ENCODE data around the gene ARHGEF40.

ARHGEF40 gene

DNA sequence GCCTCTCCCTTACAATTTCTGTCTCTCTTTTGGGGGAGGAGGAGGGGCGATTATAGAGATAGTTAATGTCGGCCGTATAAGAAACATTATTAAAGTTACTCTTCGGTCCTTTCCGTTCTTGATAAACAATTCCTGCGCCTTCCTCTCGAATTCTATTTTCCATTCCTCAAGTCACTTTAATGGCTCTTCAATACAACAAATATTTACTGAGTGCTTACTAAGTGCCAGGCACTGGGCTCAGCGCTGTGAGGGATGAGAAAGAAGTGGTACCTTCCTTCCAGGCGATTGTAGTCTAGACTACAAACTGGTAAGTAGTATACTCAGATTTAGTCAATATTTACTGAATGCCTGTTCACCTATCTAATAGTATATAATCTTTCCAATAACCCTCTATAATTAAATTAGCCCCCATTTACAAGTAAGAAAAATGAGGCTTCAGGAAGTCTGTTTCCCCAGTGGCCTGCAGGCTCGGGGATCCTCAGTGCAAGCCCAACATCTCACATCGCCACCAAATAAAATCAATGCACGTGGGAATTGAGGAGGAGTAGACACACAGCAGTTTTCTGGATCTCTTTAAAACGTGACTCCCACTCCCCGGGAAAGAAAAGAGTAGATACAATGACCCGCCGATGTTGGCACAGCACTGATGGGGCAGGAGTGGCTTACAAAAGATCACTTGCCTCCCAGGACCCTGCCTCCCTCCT is 28.9 kb downstream of the ARHGEF40 start:
- no peak for FAIRE-seq

DNA sequence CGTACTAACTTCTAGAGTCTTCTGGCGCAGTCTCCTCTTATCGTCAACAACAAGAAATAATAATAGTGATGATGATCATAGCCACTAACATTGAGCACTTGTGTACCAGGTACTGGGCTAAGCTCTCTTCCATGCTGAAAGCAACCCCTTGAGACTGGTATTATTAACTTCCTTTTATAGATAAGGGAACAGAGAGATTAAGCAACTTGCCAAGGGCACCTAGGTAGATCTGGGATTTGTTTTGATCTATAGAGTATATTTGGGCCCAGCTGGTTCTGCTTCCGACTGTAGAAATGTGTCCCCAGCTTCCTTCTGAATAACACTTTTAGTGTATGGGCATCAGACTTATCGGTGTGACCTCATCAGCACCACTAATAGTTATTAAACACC is 29.5 kb downstream of the ARHGEF40 start:
- FAIRE-seq, result no peak

GRCh38 chr14:21100931-21101330 is 30.8 kb downstream of the ARHGEF40 start, which contains the start of gene TMEM253:
TSS of gene TMEM253 (plus strand) at chr14:21101066. CDS start at chr14:21101344, 278 bp downstream.
- FAIRE-seq, result no peak

DNA sequence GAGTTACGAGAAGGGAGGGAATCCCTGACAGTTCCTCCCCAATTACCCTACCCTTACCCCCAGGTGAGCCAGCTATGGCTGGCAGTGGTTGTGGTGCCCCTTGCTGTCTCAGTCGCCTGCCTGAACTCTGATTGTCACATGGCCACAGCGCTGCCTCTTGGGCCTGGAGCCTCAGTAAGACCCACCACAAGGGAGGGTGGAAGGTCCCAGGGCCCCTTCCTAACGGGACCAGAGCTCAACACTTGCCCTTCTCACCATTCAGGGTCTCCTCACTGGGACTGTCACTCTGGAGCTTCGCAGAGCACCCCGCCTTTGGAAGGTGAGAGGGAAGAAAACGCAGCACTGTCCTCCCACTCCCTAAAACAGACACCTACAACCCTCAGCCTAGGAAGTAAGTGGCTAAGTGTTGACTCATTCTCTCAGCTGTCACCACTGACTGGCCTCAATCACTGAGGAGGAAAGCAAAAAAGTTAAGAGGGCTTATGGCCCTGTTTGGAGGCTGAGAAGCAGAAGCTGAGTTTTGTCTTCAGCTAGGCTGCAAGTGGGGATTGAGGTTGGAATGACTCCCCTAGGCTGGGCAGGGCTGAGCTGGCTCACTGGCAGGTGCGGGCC is 31.8 kb downstream of the ARHGEF40 start:
- FAIRE-seq, result no peak

GRCh38 chr14:21102521-21103410 is 32.7 kb downstream of the ARHGEF40 start:
- no peak for FAIRE-seq

DNA sequence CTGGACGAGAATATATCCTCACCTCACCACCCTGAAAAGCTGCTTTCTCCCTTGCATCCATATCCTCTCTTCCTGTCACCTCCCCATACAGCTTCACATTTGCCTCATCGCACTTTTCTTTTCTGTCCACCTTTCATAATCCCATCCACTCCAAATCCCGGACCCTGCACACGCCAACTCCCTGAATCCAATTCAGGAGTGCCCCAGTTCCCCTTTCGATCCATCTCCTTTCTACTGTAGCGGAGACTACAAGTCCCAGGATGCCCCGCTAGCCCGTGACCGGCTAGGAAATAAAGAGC is 33.3 kb downstream of the ARHGEF40 start:
- no peak for FAIRE-seq

GRCh38 chr14:21103710-21104447 is 33.8 kb downstream of the ARHGEF40 start:
- no peak for FAIRE-seq

DNA sequence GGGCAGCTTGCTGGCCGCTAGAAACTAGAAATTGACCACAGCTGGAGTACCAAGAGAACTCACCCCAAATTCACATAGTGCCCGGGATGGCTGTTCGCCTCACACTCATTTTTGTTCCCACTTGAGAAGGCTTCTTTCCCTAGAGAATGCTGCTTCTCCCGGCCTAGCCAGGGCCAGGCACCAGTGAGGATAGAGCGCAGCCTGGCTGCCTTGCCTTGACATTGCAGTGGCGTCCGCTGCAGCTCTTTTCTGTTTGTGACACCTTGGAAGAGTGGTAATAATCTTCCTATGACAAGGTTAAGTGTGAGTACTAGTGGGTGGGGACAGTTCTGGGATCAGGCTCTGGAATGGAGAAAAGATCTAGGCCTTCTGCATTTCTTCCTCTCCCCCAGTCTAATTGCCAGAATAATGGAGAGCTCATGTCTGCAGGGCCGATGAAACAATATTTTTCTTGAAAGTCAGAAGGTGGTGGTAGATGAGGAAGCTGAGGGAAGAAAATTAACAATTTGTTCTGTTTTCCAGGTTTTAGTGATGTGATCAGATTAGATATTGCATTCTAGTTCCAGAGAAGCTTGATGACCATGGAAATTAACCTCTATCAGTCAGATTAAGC is 34.5 kb downstream of the ARHGEF40 start:
- no peak for FAIRE-seq

- FAIRE-seq, result no peak
These were observed 35.0 kb downstream of the ARHGEF40 start for GRCh38 chr14:21105095-21105494.

- FAIRE-seq, result no peak
These were observed 36.0 kb downstream of the ARHGEF40 start for GRCh38 chr14:21106176-21106497.

- FAIRE-seq, result no peak
These were observed 36.6 kb downstream of the ARHGEF40 start for GRCh38 chr14:21106498-21107282.

DNA sequence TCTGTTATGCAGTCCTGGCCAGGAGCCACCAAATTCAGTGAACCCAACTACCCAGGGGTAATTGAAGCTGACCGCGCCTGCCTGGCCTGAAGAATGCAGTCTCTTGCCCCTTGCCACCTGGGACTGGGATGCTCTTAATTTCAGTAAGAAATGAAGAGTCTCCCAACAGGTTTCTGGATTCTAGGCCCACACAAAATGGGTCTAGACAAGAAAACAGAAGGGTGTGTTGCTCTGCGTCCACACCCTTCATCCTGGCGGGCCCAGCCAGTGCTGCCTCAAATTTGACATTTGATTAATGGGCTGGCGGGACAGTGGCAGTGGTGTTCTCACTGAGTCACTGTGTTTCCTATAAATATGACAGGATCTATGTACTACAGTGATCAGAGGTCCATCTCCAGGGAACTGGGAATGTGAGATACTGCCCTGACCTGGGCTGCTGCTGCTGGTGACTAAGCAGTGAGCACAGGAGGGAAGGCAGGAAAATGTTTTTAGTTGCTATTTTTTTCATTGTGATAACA is 37.2 kb downstream of the ARHGEF40 start:
- no peak for FAIRE-seq

GRCh38 chr14:21108791-21109190 is 38.7 kb downstream of the ARHGEF40 start:
- no peak for FAIRE-seq

GRCh38 chr14:21109377-21110138 is 39.5 kb downstream of the ARHGEF40 start:
- FAIRE-seq, result no peak

DNA sequence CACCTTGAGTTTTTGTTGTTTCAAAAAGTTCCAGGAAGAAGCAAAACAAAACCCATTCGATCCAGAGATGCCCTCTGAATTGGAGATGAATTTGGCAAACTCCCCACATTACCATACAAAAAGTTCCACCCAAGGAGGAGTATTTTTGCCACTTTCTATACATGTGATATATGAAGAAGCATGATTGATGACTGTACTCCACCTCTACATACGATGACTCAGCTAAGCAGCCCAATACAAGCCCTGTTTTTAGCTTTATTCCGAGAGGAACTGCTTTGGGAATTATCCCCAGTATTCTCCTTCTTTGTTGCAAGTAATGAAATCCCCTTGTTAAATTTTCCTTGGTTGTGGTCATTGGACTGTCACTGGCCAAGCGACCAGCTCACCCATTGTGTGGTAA is 42.2 kb downstream of the ARHGEF40 start:
- FAIRE-seq, result no peak

GRCh38 chr14:21113369-21113768 is 43.3 kb downstream of the ARHGEF40 start:
- FAIRE-seq, result no peak

DNA sequence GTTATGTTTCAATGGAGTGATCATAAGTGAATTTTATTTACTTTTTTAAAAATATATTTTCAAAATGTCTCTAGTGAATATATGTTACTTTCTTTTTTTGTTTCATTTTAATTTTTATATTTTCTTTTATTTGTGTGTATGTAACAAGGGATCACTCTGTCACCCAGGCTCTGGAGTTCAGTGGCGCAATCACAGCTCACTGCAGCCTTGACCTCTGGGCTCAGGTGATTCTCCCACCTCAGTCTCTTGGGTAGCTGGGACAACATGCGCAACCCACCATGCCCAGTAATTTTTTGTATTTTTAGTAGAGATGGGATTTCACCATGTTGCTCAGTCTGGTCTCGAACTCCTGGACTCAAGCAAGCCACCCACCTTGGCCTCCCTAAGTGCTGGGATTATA is 48.8 kb downstream of the ARHGEF40 start:
- no peak for FAIRE-seq

GRCh38 chr14:21120686-21121085 is 50.6 kb downstream of the ARHGEF40 start:
- FAIRE-seq, result no peak

GRCh38 chr14:21121122-21121521 is 51.0 kb downstream of the ARHGEF40 start:
- FAIRE-seq, result no peak

DNA sequence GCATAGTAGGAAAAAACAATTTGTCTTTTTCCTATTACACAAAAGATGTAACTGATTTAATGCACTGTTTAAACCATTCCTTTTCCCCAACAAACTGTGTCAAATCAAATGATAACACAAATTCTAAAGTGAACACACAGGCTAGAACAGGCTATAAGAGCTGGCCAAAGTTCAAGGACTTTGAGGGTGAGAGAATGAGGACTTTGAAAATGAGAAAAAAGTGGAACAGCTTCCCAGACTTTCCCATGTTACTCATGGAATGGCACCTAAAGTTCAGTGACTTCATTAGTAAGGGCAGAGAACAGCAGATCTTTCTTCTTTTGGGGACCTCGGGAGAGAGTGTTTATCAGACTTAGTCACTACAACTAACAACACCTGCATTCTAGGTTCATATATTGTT is 53.3 kb downstream of the ARHGEF40 start:
- FAIRE-seq, result no peak

DNA sequence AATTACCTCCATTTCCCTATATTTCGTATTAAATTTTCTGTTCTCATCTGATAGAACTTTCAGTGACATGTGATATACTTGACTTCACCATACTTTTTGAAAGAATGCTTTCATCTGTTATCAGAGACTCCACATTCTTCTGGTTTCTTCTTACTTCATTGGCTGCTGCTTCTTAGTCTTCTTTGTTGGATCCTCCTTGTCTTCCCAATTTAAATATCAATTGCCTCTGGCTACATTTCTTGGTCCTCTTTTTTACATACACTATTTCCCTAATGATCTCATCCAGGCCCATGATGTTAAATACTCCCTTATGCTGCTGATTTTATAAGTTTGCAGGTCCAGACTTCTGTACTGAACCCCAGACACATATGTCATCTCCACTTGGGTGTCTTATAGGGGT is 63.8 kb downstream of the ARHGEF40 start:
- FAIRE-seq, result no peak

All from TTC549 (cell line).